22Rv1 (cell line): ENCODE results near the gene PRELID3B.

Source experiments
- H3K27ac ChIP-seq: fragments of 450-650 bp; 2 replicates; pipeline ENCODE4 v1.5.1; 2017
- CTCF ChIP-seq: fragments of 450-650 bp; IDR thresholded peaks from 2 replicates; pipeline ENCODE4 v1.5.1; 2017; ENCODE audit warnings: mild to moderate bottlenecking
- ZFX ChIP-seq: fragments of 450-650 bp; IDR thresholded peaks from 2 replicates; pipeline ENCODE4 v1.6.1; 2017; ENCODE audit warnings: antibody characterized with exemption, borderline replicate concordance

The PRELID3B gene

GRCh38 chr20:59019217-59019616 lies 23.4 kb downstream of the PRELID3B start, which contains the start of gene TUBB1:
TUBB1 (plus strand) TSS chr20:59019429; CDS start chr20:59019523, 94 bp downstream.
- TF ChIP-seq ZFX: no peak
- no peak for TF ChIP-seq CTCF
- no peak within 1 kb of the TSS for H3K27ac ChIP-seq

- no peak overlapping the region for H3K27ac ChIP-seq
- TF ChIP-seq CTCF (no peak), ZFX (no peak)
These were observed 23.8 kb downstream of the PRELID3B start for GRCh38 chr20:59018817-59019216.

GRCh38 chr20:59017493-59018231 lies 24.9 kb downstream of the PRELID3B start:
- TF ChIP-seq CTCF (no peak), ZFX (no peak)
- H3K27ac ChIP-seq: no peak overlapping the region

- no peak for TF ChIP-seq ZFX
- TF ChIP-seq CTCF: no peak
- H3K27ac ChIP-seq: no peak overlapping the region
These were observed 25.6 kb downstream of the PRELID3B start for GRCh38 chr20:59016795-59017492.

GRCh38 chr20:59015812-59016711 lies 26.5 kb downstream of the PRELID3B start:
- TF ChIP-seq ZFX: no peak
- no peak for TF ChIP-seq CTCF
- H3K27ac ChIP-seq: no peak overlapping the region

GRCh38 chr20:59015411-59015810 lies 27.2 kb downstream of the PRELID3B start:
- TF ChIP-seq CTCF: no peak
- no peak for TF ChIP-seq ZFX
- no peak overlapping the region for H3K27ac ChIP-seq
